Stimulated activated CD8-positive, alpha-beta memory T cell treated with anti-CD3 and anti-CD28 coated beads, Interleukin-7, amount 100 ng/mL, for 1 hour (primary cell): ENCODE measurements around the gene VIPR1.

ENCODE experiments used
- DNase-seq, 2 donors: peaks; one replicate each; pipeline ENCODE4 v3.0.0-alpha.2; 2020; ENCODE audit warnings: low read depth in 2 of 2

VIPR1 gene

DNA sequence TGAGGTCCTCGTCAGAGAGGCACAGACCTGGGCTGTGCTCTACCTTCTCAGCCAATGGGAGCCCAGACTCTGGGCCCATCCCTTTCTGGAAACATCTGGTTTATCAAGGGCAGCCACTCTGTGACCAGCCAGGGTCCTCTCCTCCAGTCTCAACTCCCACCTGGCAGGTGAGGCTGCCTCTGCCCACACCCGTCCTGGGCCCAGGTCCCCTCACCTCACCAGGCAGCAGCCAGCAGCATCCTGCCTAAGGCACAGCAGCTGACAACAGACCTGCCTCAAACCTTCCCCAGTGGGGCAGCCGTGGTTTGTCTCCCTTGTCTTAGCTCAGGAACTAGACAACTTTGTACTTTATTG, 8.7 kb upstream of the VIPR1 start:
- no peak for DNase-seq

DNA sequence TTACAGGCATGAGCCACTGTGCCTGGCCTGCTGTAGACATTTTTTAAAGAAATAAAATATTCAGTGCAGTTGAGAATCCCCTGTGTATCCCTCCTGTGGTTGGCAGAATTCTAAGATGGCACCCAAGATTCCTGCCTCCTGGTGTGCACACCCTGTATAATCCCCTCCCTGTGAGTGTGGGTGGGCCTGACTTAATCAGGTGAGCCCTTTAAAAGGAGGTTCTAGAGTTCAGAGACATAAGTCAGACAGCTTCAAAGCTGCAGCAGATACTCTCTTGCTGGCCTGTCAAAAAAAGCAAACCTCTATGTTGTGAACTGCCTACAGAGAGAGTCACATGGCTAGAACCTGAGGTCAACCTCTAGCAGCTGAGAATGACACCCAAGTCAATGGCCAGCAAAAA, 7.0 kb upstream of the VIPR1 start:
- DNase-seq = no peak

DNA sequence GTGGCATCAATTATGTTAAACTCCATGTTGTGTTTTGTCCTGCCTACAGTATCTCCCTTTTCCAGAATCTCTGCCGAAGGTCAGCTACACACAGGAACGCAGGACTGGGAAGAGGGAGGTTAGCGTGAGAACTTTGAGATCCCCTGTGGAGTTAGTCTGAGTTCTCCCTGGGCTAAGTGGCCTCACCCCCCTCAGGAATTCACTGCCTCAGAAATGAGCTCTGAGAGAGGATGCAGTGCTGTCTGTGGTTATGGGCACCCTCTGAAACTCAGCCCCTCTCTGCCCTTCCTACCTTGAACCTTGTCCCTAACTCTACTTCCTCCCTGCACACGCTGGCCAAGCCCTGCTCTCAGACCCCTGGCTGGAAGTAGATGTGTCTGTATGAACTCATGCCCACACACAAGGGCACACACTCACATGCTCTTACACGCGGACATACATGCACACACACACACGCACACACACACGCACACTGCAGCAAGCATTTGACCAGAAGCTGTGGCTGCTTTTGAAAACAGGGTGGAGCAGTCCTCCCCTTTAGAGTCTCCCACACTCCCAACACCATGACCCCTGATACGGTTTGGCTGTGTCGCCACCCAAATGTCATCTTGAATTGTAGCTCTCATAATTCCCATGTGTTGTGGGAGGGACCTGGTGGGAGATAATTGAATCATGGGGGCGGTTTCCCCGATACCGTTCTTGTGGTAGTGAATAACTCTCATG, 5.3 kb upstream of the VIPR1 start:
- no peak for DNase-seq

DNA sequence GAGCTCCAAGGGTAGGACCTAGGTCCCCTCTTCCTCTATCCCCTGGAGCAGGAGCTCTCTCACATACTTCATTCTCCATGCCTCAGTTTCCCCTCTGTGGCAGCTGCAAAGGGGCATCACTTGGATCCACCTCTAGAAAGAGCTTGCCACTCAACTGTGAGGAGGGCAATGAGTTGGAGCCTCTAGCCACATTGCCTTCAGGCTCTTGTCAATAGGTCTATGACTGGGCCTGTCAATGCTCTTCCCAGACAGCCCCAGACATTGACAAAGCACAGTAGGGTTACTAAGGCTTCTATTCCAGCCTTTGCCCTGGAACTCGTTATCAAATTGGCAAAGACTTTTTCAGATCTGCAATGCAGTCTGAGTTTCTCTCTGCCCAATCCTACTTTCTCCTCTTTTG, 4.4 kb upstream of the VIPR1 start:
- DNase-seq = no peak

DNA sequence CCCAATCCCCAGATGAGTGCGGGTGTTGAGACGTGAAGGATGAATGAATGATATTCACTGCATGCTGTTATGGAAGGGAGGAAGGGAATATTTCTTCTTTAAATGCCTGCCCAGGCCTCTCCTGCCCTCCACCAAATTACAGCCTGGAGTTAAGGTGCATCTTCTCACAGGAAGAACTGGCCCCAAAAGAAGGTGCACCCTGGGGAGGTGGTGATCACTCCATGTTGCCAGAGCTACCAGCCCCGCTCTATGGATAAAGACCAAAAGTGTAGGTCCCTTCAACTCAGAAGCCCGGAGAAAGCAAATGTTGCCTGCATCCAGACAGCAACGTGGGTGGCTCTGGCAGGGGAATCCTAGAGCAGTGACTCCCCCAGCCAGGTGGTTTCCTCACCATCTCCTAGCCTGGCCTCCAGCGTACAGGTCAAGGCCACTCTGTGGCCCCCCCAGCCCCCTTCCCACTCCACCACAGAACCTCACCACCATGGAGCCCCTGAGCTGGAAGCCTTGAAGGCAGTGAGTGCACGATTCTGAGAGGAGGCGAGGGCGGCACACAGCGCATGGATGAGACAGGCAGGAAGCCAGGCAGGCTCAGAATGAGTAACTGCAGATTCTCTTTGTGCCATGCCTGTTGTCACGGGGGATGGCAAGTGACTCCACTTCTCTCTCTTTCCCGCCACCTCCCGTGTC, 3.5 kb upstream of the VIPR1 start:
- DNase-seq = no peak

DNA sequence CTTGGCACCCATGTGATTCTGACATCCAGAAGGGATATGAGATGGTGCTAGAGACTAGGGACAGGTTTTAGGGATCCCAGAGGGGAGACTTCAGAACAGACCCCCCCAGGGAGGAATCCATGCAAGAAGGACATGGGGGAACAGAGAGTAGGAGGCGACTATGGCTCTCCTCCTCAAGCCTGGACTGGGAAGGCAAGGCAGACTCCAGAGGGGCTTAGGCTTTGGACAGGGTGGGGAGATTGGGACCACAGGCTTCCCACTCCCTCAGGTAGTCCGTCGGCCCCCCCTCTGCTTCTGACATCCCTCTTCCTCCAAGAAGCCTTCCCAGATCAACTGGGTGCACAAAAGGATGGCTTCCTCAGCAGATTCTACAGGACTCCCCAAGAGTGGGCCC, 3.0 kb upstream of the VIPR1 start:
- no peak for DNase-seq

DNA sequence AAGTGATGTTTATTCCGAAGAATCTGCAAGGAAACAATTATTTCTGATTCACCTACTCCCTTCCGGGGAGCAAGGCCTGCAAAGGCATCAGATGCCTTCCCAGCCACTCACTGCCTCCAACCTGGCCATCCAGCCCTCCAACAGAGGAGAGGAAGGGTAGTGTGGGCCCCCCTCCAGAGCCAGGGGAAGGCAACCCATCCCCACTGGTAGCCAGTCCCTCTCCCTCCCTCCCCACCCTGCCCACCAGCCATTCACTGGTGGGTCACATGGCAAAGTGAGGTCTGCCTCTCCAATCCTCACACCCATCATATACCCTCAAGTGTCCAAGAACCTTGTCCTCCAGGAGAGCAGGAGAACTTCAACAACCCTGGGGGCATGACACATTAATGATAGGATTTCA, 2.4 kb upstream of the VIPR1 start:
- DNase-seq = no peak

DNA sequence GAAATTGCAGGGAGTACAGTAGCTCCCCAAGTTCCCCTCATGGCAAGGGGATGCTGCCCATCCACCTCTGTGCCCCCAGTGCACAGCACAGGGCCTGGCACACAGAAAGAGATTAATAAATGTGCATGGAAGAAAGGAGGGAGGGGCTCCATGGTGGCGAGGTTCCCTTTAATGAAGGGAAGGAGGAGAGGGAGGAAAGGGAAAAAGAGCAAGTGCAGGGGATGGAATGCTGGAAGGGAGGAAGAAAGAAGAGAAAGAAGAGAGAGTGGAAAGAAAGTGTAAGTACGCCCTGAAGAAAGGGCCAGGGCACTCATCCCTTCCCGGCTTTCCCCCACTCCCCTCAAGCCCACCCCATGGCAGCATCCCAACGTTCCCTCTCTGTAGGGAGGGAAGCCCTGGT, 1.5 kb upstream of the VIPR1 start:
- no peak for DNase-seq

DNA sequence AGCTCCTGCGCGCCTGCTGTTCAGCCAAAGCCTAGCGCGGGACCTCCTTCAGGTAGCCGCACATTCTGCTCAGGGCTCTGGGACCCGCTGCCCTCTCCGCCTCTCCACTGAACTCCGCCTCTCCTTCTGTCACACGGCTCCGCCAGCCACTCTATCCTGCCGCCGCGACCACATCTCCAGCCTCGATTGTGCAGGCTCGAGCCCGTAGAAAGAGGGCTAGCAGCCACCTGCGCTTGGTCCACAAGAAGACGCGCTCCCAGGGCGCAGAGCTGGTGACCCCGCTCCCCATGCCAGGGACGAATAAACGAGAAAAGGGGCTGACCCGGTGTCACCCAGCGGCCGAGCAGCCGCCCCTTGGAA, 1.1 kb upstream of the VIPR1 start:
- no peak for DNase-seq

DNA sequence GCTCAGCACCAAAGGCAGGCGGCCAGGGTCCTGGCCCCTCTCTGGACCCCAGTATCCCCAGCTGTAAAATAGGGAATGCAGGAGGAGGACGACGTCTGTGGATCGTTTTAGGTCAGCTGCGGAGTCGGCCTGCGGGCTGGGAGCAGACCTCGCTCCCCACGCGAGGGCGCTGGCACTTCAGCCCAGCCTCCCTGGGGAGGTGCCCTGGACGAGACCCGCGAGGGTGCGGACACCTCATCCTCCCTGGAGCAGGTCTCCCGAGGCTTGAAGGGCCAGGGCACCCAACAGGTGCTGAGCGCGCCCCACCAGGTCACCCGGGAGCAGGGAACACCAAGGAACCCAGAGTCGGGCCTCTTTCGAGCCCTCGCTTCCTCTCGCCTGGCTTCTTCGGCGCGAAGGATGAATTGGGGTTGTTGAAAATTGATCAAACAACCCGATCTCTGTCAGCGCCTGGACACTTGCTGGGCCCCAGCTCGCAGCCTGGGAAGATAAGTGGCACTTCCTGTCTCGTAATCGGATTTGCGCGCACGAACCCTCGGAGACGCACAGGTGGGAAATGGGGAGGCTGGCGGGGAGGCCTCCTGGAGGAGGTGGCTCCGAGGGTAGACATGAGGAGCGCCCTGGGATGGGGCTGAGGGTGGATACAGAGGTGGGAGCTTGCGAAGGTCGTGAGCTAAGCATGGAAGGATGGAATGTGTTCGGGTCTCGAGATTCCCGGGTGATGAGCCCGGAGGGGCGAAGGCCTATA, 588 bp upstream of the VIPR1 start:
- DNase-seq = peak in 1 of 2 donors; percentile 32

DNA sequence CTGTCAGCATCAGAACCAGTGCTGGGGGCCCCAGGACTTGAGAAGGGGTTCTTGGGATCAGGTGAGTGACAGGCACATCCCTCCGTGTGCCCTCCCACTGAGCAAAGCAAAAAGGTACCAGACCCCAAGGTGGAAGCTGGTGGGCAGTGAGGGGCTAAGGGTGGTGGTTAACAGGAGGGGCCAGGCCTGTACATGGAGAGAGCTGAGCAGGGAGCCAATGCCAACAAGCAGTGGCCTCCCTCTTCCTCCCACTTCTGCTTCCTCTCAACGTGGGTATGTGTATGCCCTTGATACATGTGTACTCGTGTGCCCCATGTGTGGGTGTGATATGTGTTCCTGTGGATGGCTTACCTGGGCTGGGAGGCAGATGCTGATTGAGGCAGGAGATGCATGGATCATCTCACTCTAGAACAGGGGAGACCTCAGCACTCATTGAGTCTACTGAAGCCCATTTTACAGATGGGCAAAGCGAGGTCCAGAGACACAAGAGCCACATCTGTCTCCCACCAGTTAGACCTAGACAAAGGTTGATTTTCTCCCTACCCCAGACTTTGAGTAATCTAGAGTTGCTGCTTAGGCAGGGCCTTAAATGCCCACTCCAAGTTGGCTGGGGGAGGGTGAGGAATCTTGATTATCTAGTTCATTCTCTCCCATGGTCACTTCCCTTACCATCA, 945 bp downstream of the VIPR1 start:
- no peak for DNase-seq

DNA sequence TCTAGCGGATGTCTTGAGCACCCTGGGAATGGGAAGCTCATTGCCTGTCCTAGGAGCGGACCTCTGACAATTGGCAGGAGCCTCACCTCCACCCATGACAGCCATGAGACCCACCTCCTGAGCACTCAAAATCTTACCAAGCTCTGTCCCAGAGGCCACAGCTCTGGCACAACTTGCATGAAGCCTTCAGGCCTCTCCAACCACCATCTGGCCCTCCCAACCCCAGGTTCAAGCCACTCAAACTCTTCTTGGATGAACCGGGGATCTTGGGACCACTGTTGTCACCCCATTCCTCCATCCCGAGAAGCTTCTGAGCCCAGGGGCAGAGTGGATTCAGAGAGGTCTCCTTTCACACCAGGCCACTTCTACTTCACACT, 1.5 kb downstream of the VIPR1 start:
- no peak for DNase-seq

DNA sequence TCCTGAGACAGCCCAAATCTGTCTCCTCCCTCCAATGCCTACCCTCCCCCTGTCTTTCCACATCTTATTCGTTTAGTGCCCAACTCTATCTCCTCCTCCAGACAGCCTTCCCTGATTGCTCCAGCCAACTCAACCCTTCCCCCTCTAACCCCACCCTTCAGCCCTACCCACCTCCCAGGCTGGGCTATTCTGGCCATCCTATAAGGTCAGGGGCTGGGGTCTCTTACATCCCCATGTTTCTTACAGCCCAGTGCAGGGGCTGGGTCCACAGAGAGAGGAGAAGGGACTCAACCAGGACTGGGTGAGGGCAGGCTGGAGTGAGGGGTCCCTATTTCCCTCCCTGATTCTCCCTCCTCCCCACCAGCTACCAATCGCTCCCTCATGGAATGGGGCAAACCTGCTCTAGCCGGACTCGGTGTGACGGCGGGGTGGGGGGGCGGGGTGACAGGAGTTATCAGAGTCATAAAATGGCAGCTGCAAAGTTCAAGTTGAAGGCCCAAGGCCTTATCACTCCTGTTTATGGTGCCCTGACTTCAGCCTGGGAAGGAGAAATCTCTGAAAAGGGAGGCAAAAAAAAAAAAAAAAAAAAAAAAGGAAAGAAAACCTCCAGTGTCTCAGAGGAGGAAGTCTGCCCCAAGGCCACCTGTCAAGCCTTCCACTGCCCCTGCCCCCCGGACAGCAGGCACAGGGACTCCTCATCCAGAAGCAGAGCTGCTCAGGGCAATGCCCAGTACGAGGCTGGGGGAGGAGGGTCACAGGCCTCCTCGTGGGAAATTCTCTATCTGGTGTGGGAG, 2.1 kb downstream of the VIPR1 start:
- no peak for DNase-seq

DNA sequence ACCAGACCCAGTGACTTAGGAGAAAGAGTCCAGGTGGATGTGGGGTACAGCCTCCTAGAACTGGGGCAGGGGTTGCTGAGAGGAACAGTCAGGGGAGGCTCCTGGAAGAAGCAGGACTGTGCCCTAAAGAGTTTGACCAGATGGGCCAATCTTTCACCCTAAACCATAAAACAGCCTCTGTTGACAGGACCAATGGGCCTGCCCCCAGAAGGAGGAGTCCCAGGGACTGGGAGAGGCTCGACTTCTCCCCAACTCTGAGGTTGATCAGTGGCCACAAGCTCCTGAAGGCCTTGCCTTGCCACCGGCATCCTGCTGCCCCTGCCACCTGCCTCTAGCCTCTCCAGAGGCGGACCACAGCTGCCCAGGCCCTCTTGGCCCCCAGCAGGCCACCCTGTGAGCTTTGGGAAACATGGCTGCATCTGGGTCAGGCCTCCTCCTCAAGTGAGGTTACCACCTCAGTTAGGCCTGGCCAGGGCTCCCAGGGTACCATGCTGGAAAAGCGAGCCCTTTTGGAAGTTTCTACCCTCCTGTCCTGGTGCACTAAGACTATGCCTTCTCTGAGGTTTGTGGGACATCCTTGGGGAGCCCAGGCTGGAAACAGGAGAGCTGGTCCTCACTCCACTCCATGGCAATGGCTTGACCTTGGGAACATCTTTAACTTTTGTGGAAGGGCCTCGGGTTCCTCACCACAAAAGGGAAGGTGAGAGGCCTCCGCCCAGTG, 2.8 kb downstream of the VIPR1 start:
- DNase-seq = no peak

DNA sequence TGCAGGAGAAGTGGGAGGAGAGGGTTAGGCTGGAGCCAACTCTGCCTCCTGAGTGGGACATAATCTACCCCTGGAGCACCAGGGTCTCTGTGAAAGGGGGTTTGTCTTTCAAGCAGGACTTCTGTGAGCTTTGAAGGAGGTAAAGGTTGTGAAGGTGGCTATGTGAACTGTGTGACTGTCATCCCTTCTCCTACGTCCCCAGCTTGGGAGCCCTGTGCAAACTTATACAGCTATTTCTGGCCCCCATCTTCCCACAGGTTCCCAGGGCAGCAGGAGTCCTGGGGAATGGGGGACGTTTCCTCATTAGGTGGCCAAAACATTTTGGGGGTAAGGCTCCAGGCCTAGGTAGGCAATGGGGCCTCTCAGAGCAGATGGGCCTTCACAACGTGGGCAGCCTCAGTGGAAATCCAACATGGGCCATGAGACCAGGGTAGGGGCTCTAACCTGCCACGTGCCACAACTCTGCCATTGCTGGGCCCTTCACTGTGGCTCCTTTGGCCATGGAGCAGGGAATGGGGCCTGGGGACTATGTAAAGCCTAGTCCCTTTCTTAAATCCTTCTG, 3.5 kb downstream of the VIPR1 start:
- DNase-seq = no peak

DNA sequence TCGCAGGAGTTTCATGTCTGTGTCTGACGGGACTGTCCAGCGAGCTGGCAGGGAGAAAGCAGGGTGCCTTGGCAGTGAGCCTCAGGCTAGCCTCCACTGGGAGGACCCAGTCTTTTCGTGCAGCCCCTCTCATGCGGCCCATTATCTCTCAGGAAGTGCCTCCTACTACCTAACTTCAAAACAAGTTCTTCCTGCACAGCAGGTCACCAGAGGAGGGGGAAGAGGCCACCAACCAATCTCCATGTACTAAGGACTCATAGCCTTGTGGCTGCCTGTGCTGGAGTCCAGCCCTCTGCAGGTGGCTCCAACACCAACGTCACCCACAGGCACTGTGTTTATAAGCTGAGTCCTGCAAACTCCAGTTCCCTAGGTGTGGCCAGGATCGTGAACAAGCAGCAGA, 4.8 kb downstream of the VIPR1 start:
- no peak for DNase-seq

DNA sequence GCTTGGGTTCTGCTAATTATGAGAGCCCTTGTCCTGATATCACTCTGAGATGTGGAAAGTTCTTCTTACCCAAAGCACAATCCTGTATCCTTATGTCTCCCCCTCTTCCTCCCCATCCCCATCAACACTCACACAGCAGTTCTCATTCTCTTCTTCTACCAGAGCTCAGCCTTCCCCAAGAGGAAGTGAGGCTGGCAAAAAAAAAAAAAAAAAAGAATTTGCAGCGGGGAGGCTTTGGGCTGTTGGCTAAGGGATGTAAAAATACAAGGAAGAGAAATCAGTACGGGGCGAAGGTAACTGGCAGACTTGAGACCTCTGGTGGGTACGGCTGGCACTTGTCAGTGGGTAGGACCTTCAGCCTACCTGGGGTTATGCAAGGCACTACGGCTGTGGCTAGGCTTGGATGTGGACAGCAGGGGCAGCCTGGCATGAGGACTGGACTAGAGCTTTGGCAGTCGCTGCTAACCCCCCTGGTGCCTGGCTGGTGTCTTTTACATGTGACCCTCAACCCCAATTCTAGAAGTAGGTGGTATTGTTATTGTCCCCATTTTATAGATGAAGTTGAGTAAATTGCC, 5.4 kb downstream of the VIPR1 start:
- DNase-seq = no peak

DNA sequence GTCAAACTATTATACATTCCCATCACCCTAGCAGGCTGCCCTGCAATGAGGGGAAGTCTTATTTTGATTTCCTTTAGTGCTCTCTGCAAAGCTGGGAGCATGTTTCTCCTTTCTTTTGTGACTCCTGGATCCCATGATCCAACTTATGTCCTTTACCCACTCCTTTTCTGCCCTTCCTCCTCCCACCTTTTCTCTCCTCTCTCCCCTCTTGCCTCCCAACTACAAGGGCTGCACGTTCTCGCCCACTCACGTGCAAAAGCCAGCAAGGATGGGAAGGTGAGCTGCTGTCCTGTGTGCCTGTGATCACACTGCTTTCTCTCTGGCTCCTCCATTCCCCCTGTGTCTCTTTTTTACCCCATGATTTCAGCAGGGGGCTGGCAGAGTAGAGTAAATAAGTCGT, 6.1 kb downstream of the VIPR1 start:
- DNase-seq = no peak

DNA sequence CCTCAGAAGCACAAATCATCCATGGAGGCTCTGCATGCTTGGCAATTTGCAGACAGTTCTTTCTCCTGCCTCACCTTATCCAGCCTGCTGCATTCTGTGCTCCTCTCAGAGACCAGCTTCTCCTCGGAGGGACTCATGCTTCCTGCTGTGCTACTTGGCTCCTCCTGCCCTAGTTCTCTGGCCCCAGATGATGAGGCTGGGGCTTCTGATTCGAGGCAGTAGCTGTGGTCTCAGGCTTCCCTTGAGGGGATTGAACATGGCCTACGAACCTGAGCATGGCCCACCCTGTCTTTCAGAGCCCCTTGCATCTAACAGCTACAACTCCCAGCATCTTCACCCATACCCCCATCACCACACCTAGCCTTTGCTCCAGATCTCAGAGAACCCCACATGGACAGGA, 6.7 kb downstream of the VIPR1 start:
- DNase-seq = no peak

DNA sequence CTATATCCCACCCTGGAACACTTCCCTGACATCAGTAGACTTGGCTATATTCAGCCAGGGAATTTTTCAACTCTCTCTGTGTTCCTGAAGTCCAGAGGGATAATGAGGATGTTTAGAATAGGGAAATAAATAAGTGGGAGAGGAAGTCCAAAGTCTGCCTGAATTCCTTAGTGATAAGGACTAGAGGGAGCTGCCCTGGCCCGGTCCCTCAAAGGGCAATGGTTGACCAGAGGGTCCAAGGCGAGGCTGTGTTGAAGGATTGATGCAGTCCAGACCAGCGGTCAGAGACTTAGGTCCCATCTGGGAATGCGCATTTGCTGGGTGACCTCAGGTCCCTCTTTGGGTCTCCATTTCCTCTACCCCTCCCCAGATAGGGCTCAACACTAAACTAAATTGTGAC, 7.9 kb downstream of the VIPR1 start:
- no peak for DNase-seq

DNA sequence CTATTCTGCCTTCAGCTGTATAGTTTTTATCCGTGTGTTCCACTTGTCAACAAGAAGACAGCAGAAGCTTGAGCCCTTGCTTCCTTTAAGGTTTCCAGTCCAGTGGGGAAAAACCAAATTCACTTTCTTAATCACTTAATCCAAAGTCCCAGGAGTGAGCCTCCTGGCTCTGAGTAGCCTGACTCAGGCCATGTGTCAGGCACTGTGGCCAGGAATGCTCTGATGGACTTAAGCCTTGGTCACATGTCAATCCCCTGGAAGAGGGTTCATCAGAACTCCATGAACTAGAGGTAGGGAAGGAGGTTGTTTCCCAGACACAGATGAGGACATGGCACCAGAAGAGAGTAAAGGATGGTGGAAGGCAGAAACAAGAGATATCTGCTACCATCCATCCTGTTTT, 8.8 kb downstream of the VIPR1 start:
- DNase-seq = no peak
